NCI-H2107 treated with DMSO at 0.1 percent for 48 hours (cell line): ENCODE data around the gene SRGAP1.

Experiments used
- DNase-seq: peaks from one replicate; lab custom pipeline; 2025; ENCODE audit not compliant: unreplicated experiment; lab: John Stamatoyannopoulos, UW

The SRGAP1 gene

GRCh38 chr12:64080319-64081007 is 236.0 kb downstream of the SRGAP1 start:
- no peak for DNase-seq

- no peak for DNase-seq
Observed at GRCh38 chr12:64081008-64081404, 236.5 kb downstream of the SRGAP1 start.

- no peak for DNase-seq
Observed at GRCh38 chr12:64082116-64082515, 237.6 kb downstream of the SRGAP1 start.

- DNase-seq, result no peak
Observed at GRCh38 chr12:64082866-64083268, 238.4 kb downstream of the SRGAP1 start.

GRCh38 chr12:64083285-64084210 is 239.0 kb downstream of the SRGAP1 start:
- DNase-seq, result no peak

- no peak for DNase-seq
Observed at GRCh38 chr12:64085154-64085553, 240.7 kb downstream of the SRGAP1 start.

GRCh38 chr12:64085996-64086395 is 241.5 kb downstream of the SRGAP1 start:
- DNase-seq, result no peak

GRCh38 chr12:64086946-64087345 is 242.4 kb downstream of the SRGAP1 start:
- DNase-seq, result no peak

GRCh38 chr12:64087761-64088160 is 243.3 kb downstream of the SRGAP1 start:
- DNase-seq, result no peak

GRCh38 chr12:64088431-64089349 is 244.2 kb downstream of the SRGAP1 start:
- no peak for DNase-seq

GRCh38 chr12:64090047-64090446 is 245.5 kb downstream of the SRGAP1 start:
- no peak for DNase-seq

GRCh38 chr12:64091186-64091585 is 246.7 kb downstream of the SRGAP1 start:
- DNase-seq, result no peak

- DNase-seq, result no peak
Observed at GRCh38 chr12:64092507-64093196, 248.2 kb downstream of the SRGAP1 start.

- DNase-seq, result no peak
Observed at GRCh38 chr12:64093689-64094088, 249.2 kb downstream of the SRGAP1 start.

- DNase-seq, result no peak
Observed at GRCh38 chr12:64097366-64098105, 253.0 kb downstream of the SRGAP1 start.

- no peak for DNase-seq
Observed at GRCh38 chr12:64098709-64099354, 254.3 kb downstream of the SRGAP1 start.

GRCh38 chr12:64099397-64099796 is 254.9 kb downstream of the SRGAP1 start:
- no peak for DNase-seq

GRCh38 chr12:64102339-64102738 is 257.8 kb downstream of the SRGAP1 start:
- DNase-seq, result no peak
